ENCODE measurements around the gene CRTAC1. TPM values are rescaled to one million over a fixed set of nuclear protein-coding genes. Genes with fewer than 3 reads are reported as not detected.

Gene CRTAC1
- total and polyA plus RNA-seq, 2 experiments from 2014 or later, result 0.30 to 8.0 TPM

- no peak overlapping the region for H3K4me3 ChIP-seq
- H3K27me3 ChIP-seq, result peaks cover 99% of the 10 kb centered on the region
- DNase-seq (ENCODE audit: low read depth in 1 of 2, low spot score in 1 of 2), result peak in 1 of 2 donors; percentile 20
- H3K36me3 ChIP-seq, result no peaks in the 10 kb centered on the region
- H3K9me3 ChIP-seq (ENCODE audit: low read depth), result no peaks in the 10 kb centered on the region
- TF ChIP-seq, protein P1, sequence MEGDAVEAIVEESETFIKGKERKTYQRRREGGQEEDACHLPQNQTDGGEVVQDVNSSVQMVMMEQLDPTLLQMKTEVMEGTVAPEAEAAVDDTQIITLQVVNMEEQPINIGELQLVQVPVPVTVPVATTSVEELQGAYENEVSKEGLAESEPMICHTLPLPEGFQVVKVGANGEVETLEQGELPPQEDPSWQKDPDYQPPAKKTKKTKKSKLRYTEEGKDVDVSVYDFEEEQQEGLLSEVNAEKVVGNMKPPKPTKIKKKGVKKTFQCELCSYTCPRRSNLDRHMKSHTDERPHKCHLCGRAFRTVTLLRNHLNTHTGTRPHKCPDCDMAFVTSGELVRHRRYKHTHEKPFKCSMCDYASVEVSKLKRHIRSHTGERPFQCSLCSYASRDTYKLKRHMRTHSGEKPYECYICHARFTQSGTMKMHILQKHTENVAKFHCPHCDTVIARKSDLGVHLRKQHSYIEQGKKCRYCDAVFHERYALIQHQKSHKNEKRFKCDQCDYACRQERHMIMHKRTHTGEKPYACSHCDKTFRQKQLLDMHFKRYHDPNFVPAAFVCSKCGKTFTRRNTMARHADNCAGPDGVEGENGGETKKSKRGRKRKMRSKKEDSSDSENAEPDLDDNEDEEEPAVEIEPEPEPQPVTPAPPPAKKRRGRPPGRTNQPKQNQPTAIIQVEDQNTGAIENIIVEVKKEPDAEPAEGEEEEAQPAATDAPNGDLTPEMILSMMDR (IDR thresholded peaks at IDR 0.05; ENCODE audit: low read depth, low read length), result no peak
- no peak overlapping the region for H3K27ac ChIP-seq
- H3K4me1 ChIP-seq (ENCODE audit: low read depth), result peaks cover 4% of the 10 kb centered on the region
These were observed 55.6 kb downstream of the CRTAC1 start for GRCh38 chr10:97974526-97975525.

GRCh38 chr10:97974100-97974499, 56.3 kb downstream of the CRTAC1 start:
- TF ChIP-seq, protein P1 (IDR thresholded peaks at IDR 0.05; ENCODE audit: low read depth, low read length), result no peak
- Histone ChIP-seq H3K27ac (no peak overlapping the region), H3K4me3 (no peak overlapping the region), H3K27me3 (peaks cover 94% of the 10 kb centered on the region), H3K4me1 (ENCODE audit: low read depth) (peaks cover 4% of the 10 kb centered on the region), H3K36me3 (no peaks in the 10 kb centered on the region), H3K9me3 (ENCODE audit: low read depth) (no peaks in the 10 kb centered on the region)
- no peak for DNase-seq (ENCODE audit: low read depth in 1 of 2, low spot score in 1 of 2)

DNA sequence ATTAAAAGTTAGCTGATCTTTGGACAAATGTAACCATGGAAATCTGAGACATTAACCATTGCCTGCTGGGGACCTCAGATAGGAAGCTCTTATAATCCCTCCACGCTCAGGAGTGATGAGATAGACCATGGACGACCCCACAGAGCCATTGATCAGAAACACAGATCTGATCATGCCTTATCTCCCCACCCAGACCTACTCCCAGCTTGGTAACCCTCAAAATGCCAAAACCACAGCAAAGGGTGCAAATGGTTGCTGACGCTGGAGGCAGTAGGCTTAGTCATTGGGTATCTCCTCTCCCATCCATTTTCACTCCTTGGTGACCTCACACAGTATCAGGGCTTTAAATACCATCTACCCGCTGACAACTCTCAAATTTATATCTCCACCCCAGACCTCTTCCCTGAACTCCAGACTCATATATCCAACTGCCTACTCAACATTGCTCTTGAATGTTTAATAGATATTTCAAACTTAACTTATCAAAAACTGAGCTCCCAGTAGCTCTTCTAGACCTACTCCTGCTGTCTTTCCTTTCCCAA, 60.8 kb downstream of the CRTAC1 start:
- no peaks in the 10 kb centered on the region for H3K4me1 ChIP-seq (ENCODE audit: low read depth)
- H3K36me3 ChIP-seq, result no peaks in the 10 kb centered on the region
- H3K4me3 ChIP-seq, result no peak overlapping the region
- peaks cover 74% of the 10 kb centered on the region for H3K27me3 ChIP-seq
- H3K27ac ChIP-seq, result no peak overlapping the region
- TF ChIP-seq, protein P1 (IDR thresholded peaks at IDR 0.05; ENCODE audit: low read depth, low read length), result no peak
- no peak for DNase-seq (ENCODE audit: low read depth in 1 of 2, low spot score in 1 of 2)
- H3K9me3 ChIP-seq (ENCODE audit: low read depth), result no peaks in the 10 kb centered on the region

DNA sequence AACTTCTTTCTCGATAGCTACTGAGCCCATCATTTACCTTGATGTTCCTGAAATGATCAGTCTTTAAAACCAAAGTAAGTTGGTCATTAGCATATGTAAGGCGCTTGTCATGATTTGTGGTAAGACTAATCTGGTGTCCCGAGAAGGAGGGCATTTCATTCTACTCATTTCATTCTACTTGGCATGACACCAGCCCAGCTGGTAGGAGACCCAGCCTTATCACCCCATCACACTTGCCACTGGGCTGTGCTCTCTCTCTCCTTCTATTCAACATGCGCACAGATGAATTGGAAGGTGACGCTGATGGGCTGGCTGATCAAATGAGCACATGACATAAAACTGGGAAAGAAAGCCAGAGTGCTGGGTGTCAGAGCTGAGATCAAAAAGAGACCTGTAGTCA, 65.7 kb downstream of the CRTAC1 start:
- TF ChIP-seq, protein P1 (IDR thresholded peaks at IDR 0.05; ENCODE audit: low read depth, low read length), result no peak
- Histone ChIP-seq H3K4me3 (no peak overlapping the region), H3K36me3 (no peaks in the 10 kb centered on the region), H3K27me3 (peaks cover 45% of the 10 kb centered on the region), H3K9me3 (ENCODE audit: low read depth) (no peaks in the 10 kb centered on the region), H3K27ac (no peak overlapping the region), H3K4me1 (ENCODE audit: low read depth) (no peaks in the 10 kb centered on the region)
- DNase-seq (ENCODE audit: low read depth in 1 of 2, low spot score in 1 of 2), result no peak

GRCh38 chr10:97961945-97962344, 68.5 kb downstream of the CRTAC1 start:
- H3K27ac ChIP-seq, result no peak overlapping the region
- no peaks in the 10 kb centered on the region for H3K36me3 ChIP-seq
- no peak overlapping the region for H3K4me3 ChIP-seq
- DNase-seq (ENCODE audit: low read depth in 1 of 2, low spot score in 1 of 2), result no peak
- H3K4me1 ChIP-seq (ENCODE audit: low read depth), result no peaks in the 10 kb centered on the region
- TF ChIP-seq, protein P1 (IDR thresholded peaks at IDR 0.05; ENCODE audit: low read depth, low read length), result no peak
- no peaks in the 10 kb centered on the region for H3K9me3 ChIP-seq (ENCODE audit: low read depth)
- H3K27me3 ChIP-seq, result peaks cover 51% of the 10 kb centered on the region
